ENCODE data around the gene DHCR24. TPM values are rescaled to one million over a fixed set of nuclear protein-coding genes. Genes with fewer than 3 reads are reported as not detected.

Gene DHCR24
- total RNA-seq, 6 experiments from 2014 or later = 39.3 to 88.4 (median 74.8) TPM

- no peaks in the 10 kb centered on the region for H3K36me3 Mint-ChIP-seq (ENCODE audit: low read depth)
- H3K9me3 Mint-ChIP-seq = no peaks in the 10 kb centered on the region
These were observed 48.3 kb downstream of the DHCR24 start for GRCh38 chr1:54838565-54839180.

GRCh38 chr1:54837002-54837853 lies 49.8 kb downstream of the DHCR24 start:
- Mint-ChIP-seq H3K36me3 (ENCODE audit: low read depth) (no peaks in the 10 kb centered on the region), H3K4me3 (no peak overlapping the region), H3K27me3 (ENCODE audit: insufficient read depth) (peaks cover 42% of the 10 kb centered on the region), H3K9me3 (no peaks in the 10 kb centered on the region), H3K27ac (no peak overlapping the region), H3K4me1 (ENCODE audit: low read depth) (no peaks in the 10 kb centered on the region)
- no peak for DNase-seq
- no peak for TF ChIP-seq CTCF (IDR thresholded peaks at IDR 0.05)

More at GRCh38 chr1:54838565-54839180, 48.3 kb downstream of the DHCR24 start:
- H3K27me3 Mint-ChIP-seq (ENCODE audit: insufficient read depth) = peaks cover 32% of the 10 kb centered on the region
- no peak overlapping the region for H3K27ac Mint-ChIP-seq
- no peak for DNase-seq
- no peaks in the 10 kb centered on the region for H3K4me1 Mint-ChIP-seq (ENCODE audit: low read depth)
- TF ChIP-seq CTCF (IDR thresholded peaks at IDR 0.05) = no peak
- no peak overlapping the region for H3K4me3 Mint-ChIP-seq

- H3K36me3 Mint-ChIP-seq (ENCODE audit: low read depth) = no peaks in the 10 kb centered on the region
- no peak overlapping the region for H3K4me3 Mint-ChIP-seq
- peaks cover 39% of the 10 kb centered on the region for H3K27me3 Mint-ChIP-seq (ENCODE audit: insufficient read depth)
- no peaks in the 10 kb centered on the region for H3K4me1 Mint-ChIP-seq (ENCODE audit: low read depth)
- H3K27ac Mint-ChIP-seq = no peak overlapping the region
- DNase-seq = no peak
- no peak for TF ChIP-seq CTCF (IDR thresholded peaks at IDR 0.05)
- H3K9me3 Mint-ChIP-seq = peaks cover 2% of the 10 kb centered on the region
These were observed 50.4 kb downstream of the DHCR24 start for GRCh38 chr1:54836594-54836993.

GRCh38 chr1:54835970-54836369 lies 51.0 kb downstream of the DHCR24 start:
- Mint-ChIP-seq H3K27ac (no peak overlapping the region), H3K27me3 (ENCODE audit: insufficient read depth) (peaks cover 39% of the 10 kb centered on the region), H3K4me1 (ENCODE audit: low read depth) (no peaks in the 10 kb centered on the region), H3K36me3 (ENCODE audit: low read depth) (0 out of 2 replicates have a peak, but pooled peaks cover 2% of the 10 kb centered on the region), H3K9me3 (peaks cover 8% of the 10 kb centered on the region), H3K4me3 (no peak overlapping the region)
- TF ChIP-seq CTCF (IDR thresholded peaks at IDR 0.05) = no peak
- DNase-seq = no peak

- TF ChIP-seq CTCF (IDR thresholded peaks at IDR 0.05) = no peak
- DNase-seq = no peak
- Mint-ChIP-seq H3K9me3 (peaks cover 13% of the 10 kb centered on the region), H3K27ac (no peak overlapping the region), H3K36me3 (ENCODE audit: low read depth) (0 out of 2 replicates have a peak, but pooled peaks cover 7% of the 10 kb centered on the region), H3K4me3 (no peak overlapping the region), H3K27me3 (ENCODE audit: insufficient read depth) (peaks cover 39% of the 10 kb centered on the region), H3K4me1 (ENCODE audit: low read depth) (no peaks in the 10 kb centered on the region)
These were observed 51.7 kb downstream of the DHCR24 start for GRCh38 chr1:54835131-54835898.
